ENCODE results near the gene GOLT1A. TPM values are rescaled to one million over a fixed set of nuclear protein-coding genes. Genes with fewer than 3 reads are reported as not detected.
"Not testable (repeated sequence)": the region's sequence is repeated elsewhere in the genome, so short reads cannot be mapped to it uniquely, and the experiment has no call there.

The GOLT1A gene
- total RNA-seq, 1 experiment from 2014 or later, result 0.49 TPM

GRCh38 chr1:204241050-204241449, 27.3 kb upstream of the GOLT1A start:
- H3K27ac ChIP-seq (ENCODE audit: low read length), result no peak overlapping the region
- TF ChIP-seq REST (IDR thresholded peaks at IDR 0.05; ENCODE audit: insufficient read depth in 1 of 2, low read depth in 2 of 2, low read length in 1 of 2) (no peak), CTCF (IDR thresholded peaks at IDR 0.05) (no peak), POLR2AphosphoS5 (IDR thresholded peaks at IDR 0.05; ENCODE audit: low read depth, low read length) (no peak)
- intact Hi-C loops (cut with micrococcal nuclease; ENCODE audit: unreplicated experiment), result no loop called here
- H3K4me1 ChIP-seq (ENCODE audit: control insufficient read depth, insufficient read depth, low read length), result no peaks in the 10 kb centered on the region
- H3K36me3 ChIP-seq (ENCODE audit: control insufficient read depth, insufficient read depth, low read length), result no peaks in the 10 kb centered on the region
- H3K4me3 ChIP-seq (ENCODE audit: low read depth in 2 of 2, low read length in 2 of 2), result no peak overlapping the region
- no peak for DNase-seq (ENCODE audit: low read depth, low spot score)
- no peak; the same call in 1 of the 2 replicates for ATAC-seq
- CTCF ChIA-PET, result no interaction called here
- POLR2A ChIA-PET, result interaction anchor here (0.6 kb wide), 1 partner anchor 9 kb away, joined by 4 read pairs; no protein-coding TSS in a partner anchor
- H3K27me3 ChIP-seq (ENCODE audit: control insufficient read depth, insufficient read depth, low read length), result no peaks in the 10 kb centered on the region
- in situ Hi-C loops (cut with HindIII; ENCODE audit: low pct_unique_long_range_greater_than_20kb, low sequenced_read_pairs), result no loop called here
- H3K9me3 ChIP-seq (ENCODE audit: control insufficient read depth, insufficient read depth, low read depth, low read length), result no peaks in the 10 kb centered on the region
- BruUV-seq (replicated peaks), result no TSS peak

- H3K27ac ChIP-seq (ENCODE audit: low read length), result no peak overlapping the region
- ChIA-PET POLR2A (no interaction called here), CTCF (no interaction called here)
- in situ Hi-C loops (cut with HindIII; ENCODE audit: low pct_unique_long_range_greater_than_20kb, low sequenced_read_pairs), result no loop called here
- ATAC-seq (no peak), DNase-seq (ENCODE audit: low read depth, low spot score) (no peak)
- H3K4me3 ChIP-seq (ENCODE audit: low read depth in 2 of 2, low read length in 2 of 2), result no peak overlapping the region
- intact Hi-C loops (cut with micrococcal nuclease; ENCODE audit: unreplicated experiment), result no loop called here
- no TSS peak for BruUV-seq (replicated peaks)
- H3K9me3 ChIP-seq (ENCODE audit: control insufficient read depth, insufficient read depth, low read depth, low read length), result no peaks in the 10 kb centered on the region
- no peaks in the 10 kb centered on the region for H3K27me3 ChIP-seq (ENCODE audit: control insufficient read depth, insufficient read depth, low read length)
- H3K36me3 ChIP-seq (ENCODE audit: control insufficient read depth, insufficient read depth, low read length), result no peaks in the 10 kb centered on the region
- no peak for TF ChIP-seq POLR2AphosphoS5 (IDR thresholded peaks at IDR 0.05; ENCODE audit: low read depth, low read length)
- TF ChIP-seq SIN3A (IDR thresholded peaks at IDR 0.05; ENCODE audit: borderline replicate concordance, insufficient read depth, low read depth, low read length), result no peak
- no peak for TF ChIP-seq CTCF (IDR thresholded peaks at IDR 0.05)
- TF ChIP-seq TCF7L2 (IDR thresholded peaks at IDR 0.05; ENCODE audit: low read depth, low read length), result no peak
- no peak for TF ChIP-seq REST (IDR thresholded peaks at IDR 0.05; ENCODE audit: insufficient read depth in 1 of 2, low read depth in 2 of 2, low read length in 1 of 2)
- no peaks in the 10 kb centered on the region for H3K4me1 ChIP-seq (ENCODE audit: control insufficient read depth, insufficient read depth, low read length)
Observed at GRCh38 chr1:204240233-204240632, 26.4 kb upstream of the GOLT1A start.

GRCh38 chr1:204239401-204239800, 25.6 kb upstream of the GOLT1A start:
- ATAC-seq; H3K36me3 ChIP-seq (ENCODE audit: control insufficient read depth, insufficient read depth, low read length); POLR2A ChIA-PET; CTCF ChIA-PET; H3K9me3 ChIP-seq (ENCODE audit: control insufficient read depth, insufficient read depth, low read depth, low read length); in situ Hi-C loops (cut with HindIII; ENCODE audit: low pct_unique_long_range_greater_than_20kb, low sequenced_read_pairs); H3K4me1 ChIP-seq (ENCODE audit: control insufficient read depth, insufficient read depth, low read length); intact Hi-C loops (cut with micrococcal nuclease; ENCODE audit: unreplicated experiment); BruUV-seq (replicated peaks); H3K27me3 ChIP-seq (ENCODE audit: control insufficient read depth, insufficient read depth, low read length); DNase-seq (ENCODE audit: low read depth, low spot score); H3K4me3 ChIP-seq (ENCODE audit: low read depth in 2 of 2, low read length in 2 of 2); H3K27ac ChIP-seq (ENCODE audit: low read length): not testable (repeated sequence)

- CTCF ChIA-PET; H3K36me3 ChIP-seq (ENCODE audit: control insufficient read depth, insufficient read depth, low read length); DNase-seq (ENCODE audit: low read depth, low spot score); H3K27ac ChIP-seq (ENCODE audit: low read length); ATAC-seq; intact Hi-C loops (cut with micrococcal nuclease; ENCODE audit: unreplicated experiment); H3K9me3 ChIP-seq (ENCODE audit: control insufficient read depth, insufficient read depth, low read depth, low read length); H3K4me3 ChIP-seq (ENCODE audit: low read depth in 2 of 2, low read length in 2 of 2); in situ Hi-C loops (cut with HindIII; ENCODE audit: low pct_unique_long_range_greater_than_20kb, low sequenced_read_pairs); POLR2A ChIA-PET; H3K4me1 ChIP-seq (ENCODE audit: control insufficient read depth, insufficient read depth, low read length); BruUV-seq (replicated peaks); H3K27me3 ChIP-seq (ENCODE audit: control insufficient read depth, insufficient read depth, low read length): not testable (repeated sequence)
Observed at GRCh38 chr1:204238520-204238919, 24.7 kb upstream of the GOLT1A start.
